DMS114 treated with DMSO at 0.1 percent for 48 hours (cell line): Measurements from ENCODE around the gene CAMK2N1.
"Not testable (repeated sequence)": the region's sequence is repeated elsewhere in the genome, so short reads cannot be mapped to it uniquely, and the experiment has no call there.

Experiments used
- DNase-seq: peaks from one replicate; lab custom pipeline; 2025; ENCODE audit not compliant: unreplicated experiment; lab: John Stamatoyannopoulos, UW

Gene CAMK2N1

DNA sequence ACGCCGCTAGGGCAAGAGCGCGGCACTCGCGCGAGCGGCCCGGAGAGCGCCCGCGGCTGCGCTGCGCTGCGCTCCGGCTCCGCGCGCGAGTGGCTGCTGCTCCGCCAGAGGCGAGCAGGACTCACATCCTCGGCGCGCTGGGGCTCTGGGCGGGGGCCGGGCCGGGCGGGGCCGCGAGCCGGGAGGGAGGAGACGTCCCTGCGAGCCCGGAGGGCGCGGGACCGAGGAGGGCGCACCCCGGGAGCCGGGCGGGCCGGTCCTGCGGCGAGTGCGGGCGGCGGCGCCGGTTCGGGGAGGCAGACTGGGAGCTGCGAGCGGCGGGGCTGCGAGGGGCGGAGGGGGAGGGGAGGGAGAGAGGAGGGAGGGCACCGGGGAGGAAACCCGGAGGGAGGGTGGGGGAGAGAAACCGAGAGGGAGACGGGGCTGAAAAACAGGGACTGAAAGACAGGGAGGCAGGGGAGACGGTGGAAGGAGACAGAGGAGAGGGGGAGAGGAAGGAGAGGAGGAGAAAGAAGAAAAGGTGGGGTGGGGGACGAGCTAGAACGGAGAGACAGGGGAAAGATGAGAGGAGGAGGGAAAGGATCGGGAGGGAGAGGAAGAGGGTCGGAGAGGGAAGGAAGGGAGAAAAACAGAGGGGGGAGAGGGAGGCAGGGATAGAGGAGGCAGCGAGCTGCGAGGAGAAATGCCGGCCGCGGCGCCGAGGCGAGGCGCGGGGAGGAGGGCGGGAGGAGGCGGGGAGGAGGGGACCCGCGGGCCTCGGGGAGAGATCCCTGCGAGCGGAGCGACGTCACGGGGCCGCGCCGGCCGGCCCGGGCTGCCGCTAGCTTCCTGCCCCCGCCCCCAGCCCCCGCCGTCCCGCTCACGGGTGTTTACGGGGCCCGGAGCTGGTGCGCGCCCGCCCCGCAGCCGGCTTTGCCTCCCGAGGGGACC, at the start of gene CAMK2N1:
CAMK2N1 (minus strand) TSS at position 684 of the 930 bp plus-strand sequence. CDS start 831 bp downstream, outside the sequence.
- DNase-seq: peak; percentile 6

DNA sequence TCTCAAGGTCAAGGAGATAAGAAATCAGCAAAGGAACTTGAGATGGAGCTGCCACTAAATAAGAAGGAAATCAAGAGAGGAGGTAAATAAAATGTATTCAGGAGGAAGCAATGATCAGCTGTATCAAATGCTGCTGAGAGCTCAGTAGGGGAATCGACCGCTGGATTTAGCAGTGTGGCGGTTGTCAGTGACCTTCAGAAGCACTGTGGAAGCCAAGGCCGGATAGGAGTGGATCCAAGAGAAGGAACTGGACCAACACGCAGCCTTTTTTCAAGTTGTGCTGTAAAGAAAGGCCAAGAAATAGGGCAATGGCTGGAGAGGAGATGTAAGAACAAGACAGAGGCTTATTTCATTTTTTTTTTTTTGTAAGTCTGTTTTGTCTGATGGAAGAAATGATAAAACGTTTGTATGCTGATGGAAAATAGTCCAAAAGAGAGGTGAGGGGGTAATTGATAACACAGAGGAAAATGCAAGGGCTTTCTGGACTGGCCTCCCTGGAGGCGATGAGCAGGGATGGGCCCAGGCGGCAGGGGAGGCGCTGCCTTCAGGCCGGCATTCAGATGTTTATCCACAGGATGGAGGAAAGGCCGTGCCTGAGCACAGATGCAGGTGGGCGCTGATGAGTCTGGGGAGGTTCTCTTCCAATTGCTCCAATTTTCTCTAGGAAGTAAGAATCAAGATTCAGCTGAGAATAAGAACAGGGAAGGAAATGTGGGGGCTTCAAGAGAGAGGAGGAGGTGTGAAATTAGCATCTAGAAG, 48.8 kb upstream of the CAMK2N1 start:
- no peak for DNase-seq

DNA sequence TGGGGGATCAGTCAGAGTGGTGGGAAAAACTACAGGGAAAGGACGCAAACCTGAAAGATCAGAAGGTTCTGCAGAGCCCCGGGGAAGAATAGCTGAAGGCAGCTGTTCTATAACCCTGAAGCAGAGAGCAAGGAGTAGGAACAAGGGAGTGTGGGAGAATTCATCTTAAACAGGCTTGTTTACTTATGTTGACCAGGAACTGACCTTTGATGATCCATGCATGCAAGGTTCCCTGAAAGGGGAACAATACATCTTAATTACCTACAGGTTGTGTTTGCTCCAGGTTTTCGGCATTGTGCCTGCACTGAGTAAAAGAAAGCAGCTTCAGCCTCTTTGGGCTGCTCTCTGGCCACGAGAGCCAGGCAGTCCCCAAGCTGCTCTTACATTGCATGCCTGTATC, 47.6 kb upstream of the CAMK2N1 start:
- no peak for DNase-seq

DNA sequence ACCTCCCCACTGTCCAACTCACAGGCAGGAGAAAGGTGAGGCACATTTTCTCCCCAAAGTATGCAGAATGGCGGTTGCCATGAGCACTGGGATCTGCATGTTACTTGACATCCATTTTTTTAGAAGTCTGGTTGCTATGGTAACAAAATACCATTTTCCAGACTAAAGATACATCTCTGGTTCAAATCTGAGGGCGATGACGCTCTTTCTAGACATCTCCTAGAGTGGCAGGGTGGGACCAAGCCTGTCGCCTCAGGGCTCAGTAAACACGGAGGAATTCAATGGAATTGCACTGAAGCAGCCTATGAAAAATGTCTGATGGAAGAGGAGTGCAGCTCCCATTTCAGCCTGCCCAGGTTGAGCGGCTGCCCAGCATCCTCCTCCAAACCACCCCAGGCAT, 44.9 kb upstream of the CAMK2N1 start:
- DNase-seq: no peak

- DNase-seq: no peak
Measured at GRCh38 chr1:20530306-20530705, 44.3 kb upstream of the CAMK2N1 start.

GRCh38 chr1:20528221-20528620, 42.2 kb upstream of the CAMK2N1 start:
- no peak for DNase-seq

DNA sequence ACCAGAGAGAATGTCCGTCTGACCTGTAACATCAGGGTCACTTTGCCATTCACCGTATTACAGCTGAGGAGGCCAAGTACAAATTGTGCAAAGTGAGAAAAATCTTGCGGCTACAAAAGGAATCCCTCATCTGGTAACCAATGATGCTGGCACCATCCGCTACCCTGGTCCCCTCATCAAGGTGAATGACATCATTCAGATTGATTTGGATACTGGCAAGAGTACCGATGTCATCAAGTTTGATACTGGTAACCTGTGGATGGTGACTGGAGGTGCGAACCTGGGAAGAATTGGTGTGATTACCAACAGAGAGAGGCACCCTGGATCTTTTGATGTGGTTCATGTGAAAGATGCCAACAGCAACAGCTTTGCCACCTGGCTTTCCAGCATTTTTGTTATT, 40.3 kb upstream of the CAMK2N1 start:
- DNase-seq: no peak

DNA sequence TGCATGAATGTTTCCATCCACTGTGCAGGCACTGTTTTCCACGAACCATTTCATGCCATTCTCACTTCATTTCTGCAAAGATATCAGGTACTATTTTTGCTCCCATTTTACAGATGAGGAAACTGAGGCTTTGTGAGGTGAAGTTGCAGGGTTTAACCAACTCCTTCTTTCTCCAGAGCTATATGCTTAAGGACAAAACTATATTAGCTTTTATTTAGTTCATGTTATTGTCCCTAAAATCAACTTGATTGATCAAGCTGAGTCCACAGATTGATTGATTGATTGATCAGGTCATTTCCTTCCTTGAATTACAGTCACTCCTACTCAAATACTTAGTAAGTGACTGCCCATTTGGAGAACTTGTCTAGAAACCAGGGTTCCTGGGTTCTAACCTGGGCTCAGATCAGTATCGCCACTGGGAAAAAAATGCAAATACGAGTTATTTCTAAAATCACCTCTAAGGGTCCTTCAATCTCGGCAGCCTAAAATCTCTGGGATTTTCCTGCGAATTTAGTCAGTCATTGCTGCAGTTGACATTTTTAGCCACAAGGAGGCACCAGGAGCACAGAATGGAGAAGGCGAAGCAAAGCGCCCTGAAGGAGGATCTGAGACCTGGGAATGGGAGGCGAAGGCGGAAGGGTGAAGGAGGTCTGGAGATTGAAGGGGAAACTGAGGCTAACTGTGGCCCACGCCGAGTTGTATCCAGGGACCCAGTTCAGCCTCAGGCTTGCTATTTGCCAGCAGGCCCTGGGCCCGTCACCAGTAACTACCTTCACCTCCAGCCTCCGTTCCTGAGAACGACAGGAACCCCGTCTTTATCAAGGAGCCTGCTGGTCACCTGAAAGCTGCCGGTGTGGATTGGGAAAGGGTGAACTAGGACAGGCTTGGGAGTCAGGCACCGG, 36.2 kb upstream of the CAMK2N1 start:
- peak; percentile 73 for DNase-seq

- not testable (repeated sequence) for DNase-seq
Measured at GRCh38 chr1:20519609-20520262, 33.7 kb upstream of the CAMK2N1 start.

GRCh38 chr1:20511518-20512428, 25.8 kb upstream of the CAMK2N1 start:
- no peak for DNase-seq

- no peak for DNase-seq
Measured at GRCh38 chr1:20508411-20508771, 22.4 kb upstream of the CAMK2N1 start.

- peak; percentile 76 for DNase-seq
Measured at GRCh38 chr1:20507564-20508410, 21.8 kb upstream of the CAMK2N1 start, which contains the start of gene MUL1. MUL1 (minus strand) TSS chr1:20508151; CDS start chr1:20508024, 127 bp downstream.

- DNase-seq: no peak
Measured at GRCh38 chr1:20507248-20507563, 21.2 kb upstream of the CAMK2N1 start.

DNA sequence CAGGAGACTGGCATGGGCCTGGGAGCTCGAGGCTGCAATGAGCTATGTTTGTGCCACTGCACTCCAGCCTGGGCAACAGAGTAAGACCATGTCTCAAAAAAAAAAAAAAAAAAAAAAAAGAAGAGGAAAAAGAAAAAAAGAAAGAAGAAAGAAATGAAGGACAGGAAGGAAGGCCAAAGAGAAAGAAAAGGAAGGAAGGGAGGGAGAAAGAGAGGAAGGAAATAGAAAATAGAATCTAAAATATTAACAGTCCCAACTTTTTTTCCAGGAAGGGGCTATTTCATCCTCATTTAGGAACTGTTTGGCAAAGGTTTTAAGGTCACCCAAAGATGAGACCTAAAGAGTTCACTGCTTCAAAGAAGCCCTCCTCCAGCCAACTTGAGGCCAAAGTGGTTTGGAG, 19.5 kb upstream of the CAMK2N1 start:
- DNase-seq: no peak

DNA sequence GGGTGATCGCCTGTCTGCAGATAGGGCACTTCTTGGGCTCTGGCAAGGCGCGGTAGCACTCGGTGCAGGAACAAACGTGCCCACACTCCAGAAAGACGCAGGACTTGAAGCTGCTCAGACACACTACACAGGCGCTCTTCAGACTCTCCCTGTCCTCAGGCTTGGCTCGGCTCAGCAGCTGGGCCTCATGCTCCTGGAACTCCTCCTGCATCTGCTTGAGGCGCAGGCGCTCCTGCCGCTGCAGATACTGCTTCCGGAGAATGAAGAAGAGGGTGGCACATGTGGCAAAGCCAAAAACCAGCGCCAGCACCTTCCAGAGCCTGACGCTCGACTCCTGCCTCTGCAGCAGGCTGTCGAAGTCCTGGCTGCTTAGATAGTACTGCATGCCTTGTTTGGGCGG, 14.7 kb upstream of the CAMK2N1 start:
- no peak for DNase-seq

DNA sequence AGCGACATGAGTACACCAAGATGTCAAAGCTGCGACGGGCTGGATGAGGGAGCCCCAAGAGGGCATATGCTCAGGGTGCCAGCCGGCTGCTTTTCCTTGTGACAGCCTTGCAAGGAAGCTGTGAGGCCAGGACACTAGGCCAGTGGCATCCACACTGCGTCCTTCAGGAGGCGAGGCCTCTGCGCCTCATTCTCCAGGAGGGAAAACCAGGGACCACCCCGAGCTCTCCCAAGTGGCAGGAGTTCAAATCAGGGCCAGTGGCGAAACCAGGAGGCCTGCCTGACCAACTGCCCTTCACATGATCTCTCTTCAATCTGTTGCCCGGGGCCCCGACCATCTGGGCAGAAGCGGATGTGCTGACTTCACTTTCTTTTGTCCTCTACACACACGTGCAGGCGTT, 13.7 kb upstream of the CAMK2N1 start:
- no peak for DNase-seq

DNA sequence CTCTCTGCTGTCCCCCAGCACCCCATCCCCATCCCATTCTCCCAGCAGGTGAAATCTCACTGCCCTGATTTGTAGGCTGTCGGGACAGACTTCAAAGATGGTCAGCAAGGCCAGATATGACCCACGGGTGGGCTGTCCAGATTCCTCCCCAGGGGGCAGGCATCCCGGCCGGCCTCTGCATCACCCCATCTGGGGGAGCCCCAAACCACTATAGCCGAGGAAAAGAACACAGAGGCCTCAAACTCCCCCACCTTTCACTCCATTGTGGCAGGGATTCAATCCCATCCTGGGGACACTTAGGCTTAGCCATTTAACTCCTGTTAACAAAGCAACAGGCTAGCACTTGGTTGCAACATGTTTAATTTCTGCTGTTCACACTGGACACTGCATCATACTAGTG, 13.1 kb upstream of the CAMK2N1 start:
- no peak for DNase-seq

GRCh38 chr1:20498116-20498515, 12.1 kb upstream of the CAMK2N1 start:
- no peak for DNase-seq

DNA sequence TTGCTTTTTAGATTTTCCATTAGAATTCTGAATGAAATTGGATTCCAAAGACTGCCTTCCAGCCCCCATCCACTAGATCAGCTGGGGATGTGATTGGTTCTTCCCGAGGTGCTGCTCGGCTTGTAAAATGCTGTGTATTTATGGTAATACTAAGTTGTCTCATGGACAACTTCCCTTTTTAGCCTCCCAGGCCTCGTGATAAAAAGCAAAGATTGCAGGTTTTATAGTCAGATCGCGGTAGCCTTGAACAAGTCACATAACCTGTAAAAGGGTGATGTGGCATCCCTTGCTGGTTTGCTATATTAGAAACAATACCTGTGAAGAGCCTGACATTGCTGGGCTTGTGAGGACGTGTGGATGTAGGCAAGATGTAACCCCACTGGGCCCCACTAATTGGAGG, 11.5 kb upstream of the CAMK2N1 start:
- no peak for DNase-seq
